Neural crest cell (in vitro differentiated cells): ENCODE data around the gene CDK6. TPM values are rescaled to one million over a fixed set of nuclear protein-coding genes. Genes with fewer than 3 reads are reported as not detected.
A peak's percentile ranks its signal among the peaks of the same experiment; 100 is the strongest.

ENCODE experiments used
- DNase-seq: peaks from one replicate; pipeline ENCODE4 v3.0.0; 2021; ENCODE audit warnings: low read depth, mixed read lengths, low spot score
- H3K27ac Mint-ChIP-seq: one replicate; pipeline ENCODE4 v1.8.0; 2021; ENCODE audit warnings: mild to moderate bottlenecking, mixed read lengths; ENCODE audit not compliant: unreplicated experiment
- H3K27me3 Mint-ChIP-seq: 2 replicates; pipeline ENCODE4 v1.8.0; 2021; ENCODE audit warnings: low read depth, mild to moderate bottlenecking, mixed read lengths
- H3K36me3 Mint-ChIP-seq: 2 replicates; pipeline ENCODE4 v1.8.0; 2021; ENCODE audit warnings: low read depth, mild to moderate bottlenecking, mixed read lengths
- H3K4me1 Mint-ChIP-seq: 2 replicates; pipeline ENCODE4 v1.8.0; 2021; ENCODE audit warnings: mixed read lengths
- H3K4me3 Mint-ChIP-seq: one replicate; pipeline ENCODE4 v1.8.0; 2021; ENCODE audit warnings: mild to moderate bottlenecking, mixed read lengths
- H3K9me3 Mint-ChIP-seq: 2 replicates; pipeline ENCODE4 v1.8.0; 2021; ENCODE audit warnings: mixed read lengths
- total RNA-seq: library from RNA; stranded (reverse); gene quantifications from 2 replicates; pipeline ENCODE4 v1.2.1, GENCODE V29; 2021
- TF ChIP-seq, protein P1 (sequence below): fragments of 200-600 bp; sonication (generic); conservative IDR thresholded peaks from 2 replicates; pipeline ENCODE4 v1.5.0; 2021; ENCODE audit warnings: antibody characterized with exemption, mild to moderate bottlenecking

CDK6 gene
- total RNA-seq, 1 donor from 2014 or later = 42.9 TPM

DNA sequence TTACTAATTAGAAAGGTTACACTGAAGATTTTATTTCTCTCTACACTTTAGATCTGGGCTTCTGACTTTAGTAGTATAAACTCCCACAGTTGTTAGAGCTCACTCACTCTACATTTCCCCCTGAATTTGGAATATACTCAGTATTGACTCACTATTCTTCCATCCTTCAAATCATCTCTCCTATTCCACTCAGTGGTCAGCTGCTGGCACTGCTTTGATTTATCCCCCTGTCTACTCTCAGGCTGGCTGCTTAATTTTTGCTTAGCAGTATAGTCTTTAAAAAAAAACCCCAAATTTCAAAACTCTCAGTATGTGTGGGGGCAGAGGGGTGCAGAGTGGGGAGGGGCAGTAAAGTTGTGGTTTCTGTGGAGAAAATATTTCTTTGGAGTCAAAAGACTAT is 68.9 kb downstream of the CDK6 start:
- peaks cover 4% of the 10 kb centered on the region for H3K36me3 Mint-ChIP-seq
- DNase-seq = no peak
- H3K27me3 Mint-ChIP-seq = no peaks in the 10 kb centered on the region
- TF ChIP-seq, protein P1, sequence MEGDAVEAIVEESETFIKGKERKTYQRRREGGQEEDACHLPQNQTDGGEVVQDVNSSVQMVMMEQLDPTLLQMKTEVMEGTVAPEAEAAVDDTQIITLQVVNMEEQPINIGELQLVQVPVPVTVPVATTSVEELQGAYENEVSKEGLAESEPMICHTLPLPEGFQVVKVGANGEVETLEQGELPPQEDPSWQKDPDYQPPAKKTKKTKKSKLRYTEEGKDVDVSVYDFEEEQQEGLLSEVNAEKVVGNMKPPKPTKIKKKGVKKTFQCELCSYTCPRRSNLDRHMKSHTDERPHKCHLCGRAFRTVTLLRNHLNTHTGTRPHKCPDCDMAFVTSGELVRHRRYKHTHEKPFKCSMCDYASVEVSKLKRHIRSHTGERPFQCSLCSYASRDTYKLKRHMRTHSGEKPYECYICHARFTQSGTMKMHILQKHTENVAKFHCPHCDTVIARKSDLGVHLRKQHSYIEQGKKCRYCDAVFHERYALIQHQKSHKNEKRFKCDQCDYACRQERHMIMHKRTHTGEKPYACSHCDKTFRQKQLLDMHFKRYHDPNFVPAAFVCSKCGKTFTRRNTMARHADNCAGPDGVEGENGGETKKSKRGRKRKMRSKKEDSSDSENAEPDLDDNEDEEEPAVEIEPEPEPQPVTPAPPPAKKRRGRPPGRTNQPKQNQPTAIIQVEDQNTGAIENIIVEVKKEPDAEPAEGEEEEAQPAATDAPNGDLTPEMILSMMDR = no peak
- H3K27ac Mint-ChIP-seq = no peak overlapping the region
- no peak overlapping the region for H3K4me3 Mint-ChIP-seq
- H3K9me3 Mint-ChIP-seq = no peaks in the 10 kb centered on the region
- peaks cover 47% of the 10 kb centered on the region for H3K4me1 Mint-ChIP-seq

DNA sequence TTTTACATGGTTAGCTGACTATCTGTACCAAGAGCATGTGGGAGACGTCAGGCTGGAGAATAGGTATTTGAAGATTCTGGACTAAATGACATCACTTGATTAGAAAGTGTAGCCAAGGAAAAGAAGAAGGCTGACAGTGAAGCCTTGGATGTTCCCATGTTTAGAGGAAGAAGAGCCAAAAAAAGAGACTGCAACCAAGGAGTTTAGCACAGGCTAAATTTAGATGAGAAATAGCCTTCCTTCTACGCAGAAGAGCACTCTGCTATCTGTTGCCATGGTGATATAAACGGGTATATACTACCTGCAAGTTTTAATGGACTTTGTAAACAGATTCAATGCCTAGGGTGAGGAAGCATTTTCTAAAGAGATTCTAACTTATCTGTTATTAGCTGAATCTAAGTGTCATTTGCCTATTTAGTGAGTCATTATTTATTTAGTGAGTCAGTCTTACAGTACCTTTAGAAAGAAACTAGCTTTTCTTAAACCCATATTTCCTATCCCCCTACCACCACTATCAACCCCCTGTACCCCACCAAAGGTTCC is 69.8 kb downstream of the CDK6 start:
- H3K4me1 Mint-ChIP-seq = peaks cover 56% of the 10 kb centered on the region
- peaks cover 4% of the 10 kb centered on the region for H3K36me3 Mint-ChIP-seq
- TF ChIP-seq, protein P1 = no peak
- DNase-seq = no peak
- H3K27me3 Mint-ChIP-seq = no peaks in the 10 kb centered on the region
- no peak overlapping the region for H3K4me3 Mint-ChIP-seq
- peak overlapping the region; percentile 3 for H3K27ac Mint-ChIP-seq
- no peaks in the 10 kb centered on the region for H3K9me3 Mint-ChIP-seq

DNA sequence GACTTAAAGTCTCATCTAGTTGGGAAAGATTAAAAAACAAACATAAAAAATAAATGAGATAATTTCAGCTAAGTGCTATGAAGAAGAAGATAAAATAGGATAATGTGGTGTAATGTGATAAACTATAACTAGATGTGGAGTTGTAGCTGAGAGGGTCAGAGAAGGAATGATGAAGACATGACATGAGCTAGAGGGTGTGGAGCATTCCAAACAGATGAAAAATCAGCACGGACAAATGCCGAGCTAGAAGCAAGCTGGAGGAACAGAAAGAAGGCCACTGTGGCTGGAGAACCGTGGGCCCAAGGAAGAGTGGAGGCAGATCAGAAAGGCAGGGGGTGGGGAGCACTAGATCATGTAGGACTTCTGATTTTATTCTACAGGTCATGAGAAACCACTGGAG is 70.6 kb downstream of the CDK6 start:
- peaks cover 61% of the 10 kb centered on the region for H3K4me1 Mint-ChIP-seq
- peak overlapping the region; percentile 9 for H3K27ac Mint-ChIP-seq

DNA sequence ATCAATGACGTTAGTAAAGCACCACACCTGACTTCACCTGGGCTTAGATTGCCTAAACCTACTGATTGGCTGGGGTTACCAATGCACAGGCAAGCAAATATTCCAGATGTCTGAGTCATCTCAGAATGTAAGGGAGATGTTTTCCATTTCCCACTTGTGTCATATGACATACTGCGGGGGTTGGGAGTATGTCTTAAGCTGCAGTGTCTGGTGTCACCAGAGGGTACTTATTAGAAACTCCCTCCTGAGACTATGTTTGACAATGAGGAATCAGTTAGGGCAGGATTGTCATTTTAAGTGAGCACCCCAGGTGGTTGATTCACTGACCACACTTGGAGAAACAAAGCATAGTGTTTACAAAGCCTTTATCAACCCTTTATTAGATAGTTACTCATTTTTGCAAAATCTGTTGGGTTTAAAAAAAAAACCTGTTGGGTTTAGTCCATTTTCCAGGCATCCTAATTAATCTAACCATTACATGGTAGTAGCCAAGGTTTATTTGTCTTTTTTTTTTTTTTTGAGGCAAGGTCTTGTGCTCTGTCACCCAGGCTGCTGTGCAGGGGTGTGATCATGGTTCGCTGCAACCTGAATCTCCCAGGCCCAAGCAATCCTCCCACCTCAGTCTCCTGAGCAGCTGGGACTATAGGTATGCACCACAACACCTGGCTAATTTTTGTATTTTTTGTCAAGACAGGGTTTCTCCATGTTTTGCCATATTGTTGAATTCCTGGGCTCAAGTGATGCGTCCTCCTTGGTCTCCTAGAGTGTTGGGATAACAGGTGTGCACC is 72.5 kb downstream of the CDK6 start:
- Mint-ChIP-seq H3K27me3 (no peaks in the 10 kb centered on the region), H3K4me1 (peaks cover 66% of the 10 kb centered on the region), H3K4me3 (no peak overlapping the region), H3K27ac (no peak overlapping the region), H3K36me3 (peaks cover 4% of the 10 kb centered on the region), H3K9me3 (no peaks in the 10 kb centered on the region)
- DNase-seq = no peak
- TF ChIP-seq, protein P1 = no peak

More for the DNA sequence above, 70.6 kb downstream of the CDK6 start:
- Mint-ChIP-seq H3K4me3 (no peak overlapping the region), H3K36me3 (peaks cover 4% of the 10 kb centered on the region), H3K9me3 (no peaks in the 10 kb centered on the region), H3K27me3 (no peaks in the 10 kb centered on the region)
- DNase-seq = no peak
- TF ChIP-seq, protein P1 = no peak

DNA sequence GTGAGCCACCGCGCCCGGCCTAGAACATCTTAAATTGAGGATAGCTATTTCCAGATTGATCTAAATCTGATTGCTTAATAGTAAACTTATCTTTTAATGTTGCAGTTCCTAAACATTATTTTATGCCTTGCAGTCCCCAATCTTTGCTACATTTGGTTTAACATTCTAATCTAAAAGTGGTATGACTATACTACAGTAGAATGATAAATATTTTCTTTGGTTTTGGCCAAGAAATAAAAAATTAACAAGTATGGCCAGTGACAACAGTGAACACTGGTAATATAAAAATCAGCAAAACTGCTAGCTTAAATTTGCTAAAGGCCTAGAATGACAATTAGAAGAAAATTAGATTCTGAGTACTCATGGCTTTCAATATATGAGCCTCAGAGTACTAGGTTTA is 73.5 kb downstream of the CDK6 start:
- H3K9me3 Mint-ChIP-seq = no peaks in the 10 kb centered on the region
- no peak overlapping the region for H3K4me3 Mint-ChIP-seq
- no peak for DNase-seq
- TF ChIP-seq, protein P1 = no peak
- no peaks in the 10 kb centered on the region for H3K27me3 Mint-ChIP-seq
- no peak overlapping the region for H3K27ac Mint-ChIP-seq
- peaks cover 8% of the 10 kb centered on the region for H3K36me3 Mint-ChIP-seq
- peaks cover 66% of the 10 kb centered on the region for H3K4me1 Mint-ChIP-seq
